HEK293 (cell line): Measurements from ENCODE around the gene MTARC2.

Experiments
- ATF2 ChIP-seq: fragments of 450-650 bp; formaldehyde crosslinking; IDR thresholded peaks from 2 replicates; pipeline ENCODE4 v1.5.1; 2016; ENCODE audit warnings: missing biosample characterization, missing genetic modification characterization, low read depth
- CTCF ChIP-seq: fragments of 450-650 bp; formaldehyde crosslinking; IDR thresholded peaks from 2 replicates; pipeline ENCODE4 v1.5.1; 2016; ENCODE audit warnings: missing biosample characterization, missing genetic modification characterization
- GLI2 ChIP-seq: fragments of 450-650 bp; formaldehyde crosslinking; IDR thresholded peaks from 2 replicates; pipeline ENCODE4; 2017; ENCODE audit warnings: missing biosample characterization, missing genetic modification characterization, low read depth, borderline replicate concordance
- REPIN1 ChIP-seq: fragments of 450-650 bp; formaldehyde crosslinking; IDR thresholded peaks from 2 replicates; pipeline ENCODE4 v1.5.1; 2017; ENCODE audit warnings: missing biosample characterization, missing genetic modification characterization, low read depth
- SETDB1 ChIP-seq: IDR thresholded peaks from one replicate; pipeline ENCODE4 v1.6.1; 2017; ENCODE audit warnings: mild to moderate bottlenecking, low read length, moderate library complexity, mixed read lengths; ENCODE audit not compliant: insufficient read length
- ZBTB17 ChIP-seq: fragments of 450-650 bp; formaldehyde crosslinking; IDR thresholded peaks from 2 replicates; pipeline ENCODE4 v1.5.1; 2016; ENCODE audit warnings: missing biosample characterization, missing genetic modification characterization
- ZNF148 ChIP-seq: fragments of 450-650 bp; formaldehyde crosslinking; IDR thresholded peaks from 2 replicates; pipeline ENCODE4 v1.5.0; 2017; ENCODE audit warnings: missing biosample characterization, missing genetic modification characterization, borderline replicate concordance
- ZNF473 ChIP-seq: fragments of 450-650 bp; formaldehyde crosslinking; IDR thresholded peaks from 2 replicates; pipeline ENCODE4 v1.5.1; 2017; ENCODE audit warnings: missing biosample characterization, missing genetic modification characterization
- ZNF792 ChIP-seq: fragments of 450-650 bp; formaldehyde crosslinking; IDR thresholded peaks from 2 replicates; pipeline ENCODE4 v1.5.1; 2016; ENCODE audit warnings: missing biosample characterization, missing genetic modification characterization
- ZNF837 ChIP-seq: fragments of 450-650 bp; formaldehyde crosslinking; IDR thresholded peaks from 2 replicates; pipeline ENCODE4 v1.5.1; 2016; ENCODE audit warnings: missing biosample characterization, missing genetic modification characterization

- TF ChIP-seq REPIN1 (tag by site-specific recombination) (no peak), ZNF473 (tag by site-specific recombination) (no peak), ZNF837 (tag by site-specific recombination) (no peak), CTCF (tag by site-specific recombination) (no peak), ZBTB17 (tag by site-specific recombination) (no peak), GLI2 (no peak), ATF2 (tag by site-specific recombination) (no peak), ZNF148 (no peak), ZNF792 (tag by site-specific recombination) (no peak), SETDB1 (no peak)
Measured at GRCh38 chr1:220809187-220809550, 61.0 kb downstream of the MTARC2 start.
